ENCODE results near the gene IL12B.

DNA sequence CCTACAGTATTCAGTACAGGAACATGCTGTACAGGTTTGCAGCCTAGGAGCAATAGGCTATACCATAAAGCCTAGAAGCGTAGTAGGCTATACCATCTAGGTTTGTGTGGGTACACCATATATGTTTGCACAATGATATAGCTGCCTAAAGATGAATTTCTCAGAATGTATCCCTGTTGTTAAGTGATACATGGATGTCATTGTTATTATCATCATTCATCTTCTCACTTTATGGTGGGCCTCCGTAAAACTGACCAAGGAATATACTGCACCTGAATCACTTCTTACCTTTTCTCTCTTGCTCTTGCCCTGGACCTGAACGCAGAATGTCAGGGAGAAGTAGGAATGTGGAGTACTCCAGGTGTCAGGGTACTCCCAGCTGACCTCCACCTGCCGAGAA is 11.8 kb downstream of the IL12B start:
- TF ChIP-seq, protein P1, sequence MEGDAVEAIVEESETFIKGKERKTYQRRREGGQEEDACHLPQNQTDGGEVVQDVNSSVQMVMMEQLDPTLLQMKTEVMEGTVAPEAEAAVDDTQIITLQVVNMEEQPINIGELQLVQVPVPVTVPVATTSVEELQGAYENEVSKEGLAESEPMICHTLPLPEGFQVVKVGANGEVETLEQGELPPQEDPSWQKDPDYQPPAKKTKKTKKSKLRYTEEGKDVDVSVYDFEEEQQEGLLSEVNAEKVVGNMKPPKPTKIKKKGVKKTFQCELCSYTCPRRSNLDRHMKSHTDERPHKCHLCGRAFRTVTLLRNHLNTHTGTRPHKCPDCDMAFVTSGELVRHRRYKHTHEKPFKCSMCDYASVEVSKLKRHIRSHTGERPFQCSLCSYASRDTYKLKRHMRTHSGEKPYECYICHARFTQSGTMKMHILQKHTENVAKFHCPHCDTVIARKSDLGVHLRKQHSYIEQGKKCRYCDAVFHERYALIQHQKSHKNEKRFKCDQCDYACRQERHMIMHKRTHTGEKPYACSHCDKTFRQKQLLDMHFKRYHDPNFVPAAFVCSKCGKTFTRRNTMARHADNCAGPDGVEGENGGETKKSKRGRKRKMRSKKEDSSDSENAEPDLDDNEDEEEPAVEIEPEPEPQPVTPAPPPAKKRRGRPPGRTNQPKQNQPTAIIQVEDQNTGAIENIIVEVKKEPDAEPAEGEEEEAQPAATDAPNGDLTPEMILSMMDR (optimal IDR thresholded peaks at IDR 0.05 in 1 of 3, IDR thresholded peaks at IDR 0.05 in 1 of 3, conservative IDR thresholded peaks at IDR 0.05 in 1 of 3; ENCODE audit: extremely low read depth in 1 of 3, insufficient read depth in 2 of 3, low read length in 3 of 3) = no peak
- no peak for TF ChIP-seq EZH2 (IDR thresholded peaks at IDR 0.05; ENCODE audit: low read length)
